H9 (cell line): ENCODE measurements around the gene TOMM70. TPM values are rescaled to one million over a fixed set of nuclear protein-coding genes. Genes with fewer than 3 reads are reported as not detected.
"Not testable (repeated sequence)": the region's sequence is repeated elsewhere in the genome, so short reads cannot be mapped to it uniquely, and the experiment has no call there.

Experiments
- DNase-seq: peaks from one replicate; pipeline ENCODE4 v3.0.0-alpha.2; 2017
- H2AFZ ChIP-seq: one replicate; pipeline ENCODE4 v1.6.1; 2013; ENCODE audit warnings: mild to moderate bottlenecking, low read length, control low read depth, moderate library complexity
- H2AK5ac ChIP-seq: 2 replicates; pipeline ENCODE4 v1.6.1; 2013; ENCODE audit warnings: low read length, control low read depth, mixed read lengths; ENCODE audit not compliant: insufficient read length
- H2BK120ac ChIP-seq: one replicate; pipeline ENCODE4 v1.6.1; 2013; ENCODE audit warnings: low read depth, mild to moderate bottlenecking, low read length, control low read depth, inconsistent platforms; ENCODE audit not compliant: poor library complexity, severe bottlenecking
- H2BK12ac ChIP-seq: 2 replicates; pipeline ENCODE4 v1.6.1; 2013; ENCODE audit warnings: low read length, control low read depth, mixed read lengths, low read depth; ENCODE audit not compliant: insufficient read length
- H2BK15ac ChIP-seq: 2 replicates; pipeline ENCODE4 v1.6.1; 2013; ENCODE audit warnings: low read depth, low read length, control low read depth
- H2BK20ac ChIP-seq: one replicate; pipeline ENCODE4 v1.6.1; 2013; ENCODE audit warnings: low read depth, mild to moderate bottlenecking, low read length, control low read depth, inconsistent platforms; ENCODE audit not compliant: poor library complexity, severe bottlenecking
- H2BK5ac ChIP-seq: 2 replicates; pipeline ENCODE4 v1.6.1; 2013; ENCODE audit warnings: low read length, control low read depth, mixed read lengths; ENCODE audit not compliant: insufficient read length
- H3K14ac ChIP-seq: 2 replicates; pipeline ENCODE4 v1.6.1; 2013; ENCODE audit warnings: low read length, control low read depth; ENCODE audit not compliant: insufficient read depth
- H3K18ac ChIP-seq: 2 replicates; pipeline ENCODE4 v1.6.1; 2013; ENCODE audit warnings: low read depth, mild to moderate bottlenecking, mixed read lengths, low read length, control low read depth; ENCODE audit not compliant: insufficient read length
- H3K23ac ChIP-seq: 2 replicates; pipeline ENCODE4 v1.6.1; 2013; ENCODE audit warnings: low read length, control low read depth, mixed read lengths, low read depth; ENCODE audit not compliant: insufficient read length
- H3K23me2 ChIP-seq: 2 replicates; pipeline ENCODE4 v1.6.1; 2013; ENCODE audit warnings: low read depth, mild to moderate bottlenecking, mixed read lengths, low read length, control low read depth; ENCODE audit not compliant: insufficient read length, poor library complexity, severe bottlenecking
- H3K27ac ChIP-seq: 2 replicates; pipeline ENCODE4 v1.5.1; 2013; ENCODE audit warnings: low read length, control low read depth, mixed read lengths, low read depth; ENCODE audit not compliant: insufficient read length
- H3K27me3 ChIP-seq: 2 replicates; pipeline ENCODE4 v1.6.1; 2013; ENCODE audit warnings: low read length, control low read depth, inconsistent platforms; ENCODE audit not compliant: insufficient read depth
- H3K4ac ChIP-seq: 2 replicates; pipeline ENCODE4 v1.6.1; 2013; ENCODE audit warnings: low read depth, mild to moderate bottlenecking, control low read depth, inconsistent platforms, low read length, moderate library complexity
- H3K4me1 ChIP-seq: 2 replicates; pipeline ENCODE4 v1.6.1; 2013; ENCODE audit warnings: low read length, control low read depth, inconsistent platforms; ENCODE audit not compliant: insufficient read depth
- H3K4me2 ChIP-seq: 2 replicates; pipeline ENCODE4 v1.6.1; 2013; ENCODE audit warnings: low read length, control low read depth, mixed read lengths; ENCODE audit not compliant: insufficient read length, insufficient read depth
- H3K56ac ChIP-seq: 2 replicates; pipeline ENCODE4 v1.6.1; 2013; ENCODE audit warnings: low read depth, mild to moderate bottlenecking, mixed read lengths, low read length, control low read depth; ENCODE audit not compliant: insufficient read length
- H3K79me1 ChIP-seq: 2 replicates; pipeline ENCODE4 v1.6.1; 2013; ENCODE audit warnings: low read depth, mild to moderate bottlenecking, moderate library complexity, low read length, control low read depth, inconsistent platforms; ENCODE audit not compliant: insufficient read depth, poor library complexity, severe bottlenecking
- H3K79me2 ChIP-seq: 2 replicates; pipeline ENCODE4 v1.6.1; 2013; ENCODE audit warnings: low read length, control low read depth, inconsistent platforms; ENCODE audit not compliant: insufficient read depth
- H3K9ac ChIP-seq: 2 replicates; pipeline ENCODE4 v1.6.1; 2013; ENCODE audit warnings: low read length, control low read depth, mixed read lengths; ENCODE audit not compliant: insufficient read length; ENCODE audit errors: extremely low read depth
- H3K9me3 ChIP-seq: one replicate; pipeline ENCODE4 v1.6.1; 2013; ENCODE audit warnings: low read depth, low read length, inconsistent platforms; ENCODE audit not compliant: control insufficient read depth
- H3T11ph ChIP-seq: one replicate; pipeline ENCODE4 v1.6.1; 2013; ENCODE audit warnings: mild to moderate bottlenecking, low read length, control low read depth, inconsistent platforms
- H4K20me1 ChIP-seq: one replicate; pipeline ENCODE4 v1.6.1; 2013; ENCODE audit not compliant: control insufficient read depth, insufficient read length, insufficient read depth
- H4K5ac ChIP-seq: 2 replicates; pipeline ENCODE4 v1.6.1; 2013; ENCODE audit warnings: low read depth, mild to moderate bottlenecking, mixed read lengths, low read length, control low read depth; ENCODE audit not compliant: insufficient read length
- H4K8ac ChIP-seq: replicated peaks from 2 replicates; pipeline ENCODE4 v1.6.1; 2013; ENCODE audit warnings: low read length, control low read depth, mixed read lengths, low read depth; ENCODE audit not compliant: insufficient read length
- H4K91ac ChIP-seq: 2 replicates; pipeline ENCODE4 v1.6.1; 2013; ENCODE audit warnings: low read depth, mild to moderate bottlenecking, moderate library complexity, mixed read lengths, low read length, control low read depth; ENCODE audit not compliant: insufficient read length
- H3K27ac Mint-ChIP-seq, 3 experiments: 2 replicates in 2 of 3; 3 replicates in 1 of 3; pipeline ENCODE4 v1.8.0; 2020 to 2021; ENCODE audit warnings: mixed read lengths in 3 of 3, mild to moderate bottlenecking in 1 of 3, moderate library complexity in 1 of 3
- H3K27me3 Mint-ChIP-seq: 2 replicates; pipeline ENCODE4 v1.8.0; 2021; ENCODE audit warnings: low read depth, mild to moderate bottlenecking, moderate library complexity, mixed read lengths
- H3K36me3 Mint-ChIP-seq, 3 experiments: 2 replicates in 2 of 3; 3 replicates in 1 of 3; pipeline ENCODE4 v1.8.0; 2020 to 2021; ENCODE audit warnings: low read depth in 3 of 3, mixed read lengths in 3 of 3; ENCODE audit not compliant: insufficient read depth in 1 of 3
- H3K4me1 Mint-ChIP-seq, 2 experiments: 2 replicates each; pipeline ENCODE4 v1.8.0; 2020; ENCODE audit warnings: mixed read lengths in 2 of 2
- H3K4me3 Mint-ChIP-seq, 2 experiments: 2 replicates in 1 of 2; 3 replicates in 1 of 2; pipeline ENCODE4 v1.8.0; 2020 to 2021; ENCODE audit warnings: mild to moderate bottlenecking in 2 of 2, mixed read lengths in 2 of 2, moderate library complexity in 1 of 2
- H3K9me3 Mint-ChIP-seq, 2 experiments: 2 replicates in 1 of 2; 3 replicates in 1 of 2; pipeline ENCODE4 v1.8.0; 2020; ENCODE audit warnings: mild to moderate bottlenecking in 2 of 2, mixed read lengths in 2 of 2, moderate library complexity in 1 of 2
- WGBS: extraction: QIAGEN DNeasy Blood & Tissue Kit; methylation state at CpG from one replicate; pipeline ENCODE4 v1.1.7; 2013; ENCODE audit warnings: missing lambda C conversion rate, low lambda C conversion rate, mixed read lengths; ENCODE audit not compliant: insufficient read length; ENCODE audit errors: extremely low coverage; 5-methylcytosine and 5-hydroxymethylcytosine counted together
- total RNA-seq: library from RNA; stranded (reverse); gene quantifications from 2 replicates; pipeline ENCODE4 v1.2.1, GENCODE V29; 2021
- TF ChIP-seq, protein P1 (sequence below): fragments of 200-600 bp; sonication (generic); conservative IDR thresholded peaks from 3 replicates; pipeline ENCODE4 v1.8.0; 2021; ENCODE audit warnings: antibody characterized with exemption, mild to moderate bottlenecking

Gene TOMM70
- total RNA-seq, 1 experiment from 2014 or later: 53.0 TPM

DNA sequence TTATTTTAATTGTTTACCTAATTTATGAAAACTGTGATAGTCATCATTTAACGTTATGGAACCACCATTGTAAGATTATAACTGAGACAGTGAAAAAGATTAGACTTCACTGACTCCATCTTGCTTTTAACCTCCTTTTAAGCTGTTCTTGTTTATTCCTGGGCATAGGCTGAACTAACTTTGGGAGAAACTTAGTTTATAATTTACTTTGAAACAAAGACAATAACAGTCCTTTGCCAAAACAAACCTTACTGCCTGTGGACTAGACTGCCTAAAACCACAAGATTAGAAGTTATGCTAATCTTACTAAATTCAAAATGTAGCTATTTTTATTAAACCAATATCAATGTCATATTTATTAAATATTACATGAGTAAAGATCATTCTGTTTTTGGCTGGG lies 47.2 kb upstream of the TOMM70 start:
- Histone ChIP-seq H3K27me3 (no peaks in the 10 kb centered on the region), H3K79me2 (no peaks in the 10 kb centered on the region), H3K18ac (no peak overlapping the region), H2BK120ac (no peak overlapping the region), H2BK12ac (no peak overlapping the region), H3T11ph (no peak overlapping the region), H3K9me3 (no peaks in the 10 kb centered on the region), H3K79me1 (no peaks in the 10 kb centered on the region), H4K5ac (no peak overlapping the region), H2AFZ (no peak overlapping the region), H2AK5ac (no peak overlapping the region), H3K4ac (no peak overlapping the region), H3K23me2 (no peaks in the 10 kb centered on the region), H3K23ac (no peak overlapping the region), H2BK5ac (no peak overlapping the region), H4K20me1 (no peaks in the 10 kb centered on the region), H2BK15ac (no peak overlapping the region), H4K91ac (no peak overlapping the region), H2BK20ac (no peak overlapping the region), H3K56ac (no peak overlapping the region), H3K4me1 (no peaks in the 10 kb centered on the region), H4K8ac (no peak overlapping the region), H3K4me2 (no peak overlapping the region), H3K27ac (no peak overlapping the region), H3K9ac (no peak overlapping the region), H3K14ac (no peak overlapping the region)
- Mint-ChIP-seq H3K4me3 (no peak overlapping the region), H3K27ac (no peak overlapping the region), H3K9me3 (peaks cover 39 to 47% of the 10 kb centered on the region in 2 experiments), H3K36me3 (peaks cover 32 to 51% (median 45%) of the 10 kb centered on the region in 3 experiments), H3K4me1 (peaks cover 15 to 22% of the 10 kb centered on the region in 2 experiments), H3K27me3 (no peaks in the 10 kb centered on the region; the same call in 1 of the 2 replicates)
- TF ChIP-seq, protein P1, sequence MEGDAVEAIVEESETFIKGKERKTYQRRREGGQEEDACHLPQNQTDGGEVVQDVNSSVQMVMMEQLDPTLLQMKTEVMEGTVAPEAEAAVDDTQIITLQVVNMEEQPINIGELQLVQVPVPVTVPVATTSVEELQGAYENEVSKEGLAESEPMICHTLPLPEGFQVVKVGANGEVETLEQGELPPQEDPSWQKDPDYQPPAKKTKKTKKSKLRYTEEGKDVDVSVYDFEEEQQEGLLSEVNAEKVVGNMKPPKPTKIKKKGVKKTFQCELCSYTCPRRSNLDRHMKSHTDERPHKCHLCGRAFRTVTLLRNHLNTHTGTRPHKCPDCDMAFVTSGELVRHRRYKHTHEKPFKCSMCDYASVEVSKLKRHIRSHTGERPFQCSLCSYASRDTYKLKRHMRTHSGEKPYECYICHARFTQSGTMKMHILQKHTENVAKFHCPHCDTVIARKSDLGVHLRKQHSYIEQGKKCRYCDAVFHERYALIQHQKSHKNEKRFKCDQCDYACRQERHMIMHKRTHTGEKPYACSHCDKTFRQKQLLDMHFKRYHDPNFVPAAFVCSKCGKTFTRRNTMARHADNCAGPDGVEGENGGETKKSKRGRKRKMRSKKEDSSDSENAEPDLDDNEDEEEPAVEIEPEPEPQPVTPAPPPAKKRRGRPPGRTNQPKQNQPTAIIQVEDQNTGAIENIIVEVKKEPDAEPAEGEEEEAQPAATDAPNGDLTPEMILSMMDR: no peak
- no peak for DNase-seq
- WGBS: no CpG with 5 or more reads among the region's 1 CpG

DNA sequence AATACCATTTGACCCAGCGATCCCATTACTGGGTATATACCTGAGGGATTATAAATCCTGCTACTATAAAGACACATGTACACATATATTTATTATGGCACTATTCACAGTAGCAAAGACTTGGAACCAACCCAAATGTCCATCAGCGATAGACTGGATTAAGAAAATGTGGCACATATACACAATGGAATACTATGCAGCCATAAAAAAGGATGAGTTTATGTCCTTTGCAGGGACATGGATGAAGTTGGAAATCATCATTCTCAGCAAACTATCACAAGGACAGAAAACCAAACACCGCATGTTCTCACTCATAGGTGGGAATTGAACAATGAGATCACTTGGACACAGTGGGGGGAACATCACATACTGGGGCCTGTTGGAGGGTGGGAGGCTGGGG lies 46.2 kb upstream of the TOMM70 start:
- not testable (repeated sequence) for H2BK5ac ChIP-seq, H3K27ac Mint-ChIP-seq, H3K18ac ChIP-seq, H4K91ac ChIP-seq, H3K23ac ChIP-seq, DNase-seq, H2BK20ac ChIP-seq, H3K79me2 ChIP-seq, H3K27ac ChIP-seq, H3K14ac ChIP-seq, H3K4me1 ChIP-seq, H3K4ac ChIP-seq, H3K23me2 ChIP-seq, H3K9me3 ChIP-seq, H2AK5ac ChIP-seq, H2BK12ac ChIP-seq, H2BK15ac ChIP-seq, H3K79me1 ChIP-seq, H4K8ac ChIP-seq, H3K9ac ChIP-seq, H3K27me3 ChIP-seq, H3K27me3 Mint-ChIP-seq, H3T11ph ChIP-seq, H2BK120ac ChIP-seq, H3K4me2 ChIP-seq, H2AFZ ChIP-seq, H4K5ac ChIP-seq, H3K56ac ChIP-seq, H4K20me1 ChIP-seq, H3K4me3 Mint-ChIP-seq
- WGBS: no CpG with 5 or more reads among the region's 3 CpGs
- Mint-ChIP-seq H3K9me3 (peaks cover 47 to 57% of the 10 kb centered on the region in 2 experiments), H3K36me3 (peaks cover 40 to 55% (median 48%) of the 10 kb centered on the region in 3 experiments), H3K4me1 (peaks cover 15 to 22% of the 10 kb centered on the region in 2 experiments)
